Stimulated activated CD8-positive, alpha-beta memory T cell treated with anti-CD3 and anti-CD28 coated beads, Interleukin-12 subunit alpha, Interleukin-12 subunit beta, amount 100 ng/mL, for 24 hours (primary cell): ENCODE measurements around the gene ANKRD11.
"Not testable (repeated sequence)": the region's sequence is repeated elsewhere in the genome, so short reads cannot be mapped to it uniquely, and the experiment has no call there.

ENCODE experiments used
- DNase-seq: peaks from one replicate; pipeline ENCODE4 v3.0.0-alpha.2; 2020; ENCODE audit errors: extremely low read depth

The ANKRD11 gene

DNA sequence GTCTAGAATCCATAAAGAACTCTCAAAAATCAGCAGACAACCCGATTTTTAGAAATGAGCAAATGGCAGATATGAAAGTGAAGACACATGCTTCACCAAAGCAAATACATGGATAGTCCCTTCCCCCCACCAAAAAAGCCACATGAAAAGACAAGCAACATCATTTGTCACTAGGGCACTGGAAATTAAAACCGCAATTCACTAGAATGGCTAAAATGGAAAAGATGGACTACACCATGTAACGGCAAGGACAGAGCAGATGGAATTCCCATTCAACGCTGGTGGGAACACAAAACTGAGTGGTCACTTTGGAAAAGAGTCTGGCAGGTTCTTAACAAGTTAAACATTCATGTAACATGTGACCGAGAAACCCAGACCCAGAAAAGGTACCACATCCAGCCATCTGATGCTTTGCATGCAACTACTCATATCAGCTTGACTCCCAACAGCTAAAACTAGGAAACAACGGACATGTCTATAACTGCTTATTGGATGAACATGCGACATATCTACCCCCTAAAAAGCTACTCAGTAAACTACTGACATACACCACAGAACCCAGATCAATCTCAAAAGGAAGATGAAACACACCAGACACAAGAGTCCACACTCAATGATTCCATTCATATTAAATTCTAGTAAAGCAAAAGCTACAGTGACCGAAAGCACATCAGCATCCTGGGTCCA is 140.3 kb downstream of the ANKRD11 start:
- no peak for DNase-seq

DNA sequence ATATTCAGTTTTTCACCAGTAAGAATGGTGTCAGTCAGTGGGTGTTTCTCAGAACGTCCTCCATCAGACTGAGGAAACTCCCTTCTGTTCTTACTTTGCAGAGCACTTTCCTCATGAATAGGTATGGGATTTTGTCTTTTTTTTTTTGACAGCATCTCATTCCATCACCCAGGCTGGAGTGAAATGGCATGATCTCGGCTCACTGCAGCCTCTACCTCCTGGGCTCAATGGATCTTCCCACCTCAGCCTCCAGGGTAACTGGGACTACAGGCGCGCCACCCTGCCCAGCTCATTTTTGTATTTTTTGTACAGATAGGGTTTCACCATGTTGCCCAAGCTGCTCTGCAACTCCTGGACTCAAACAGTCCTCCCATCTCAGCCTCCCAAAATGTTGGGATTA is 142.6 kb downstream of the ANKRD11 start:
- no peak for DNase-seq

DNA sequence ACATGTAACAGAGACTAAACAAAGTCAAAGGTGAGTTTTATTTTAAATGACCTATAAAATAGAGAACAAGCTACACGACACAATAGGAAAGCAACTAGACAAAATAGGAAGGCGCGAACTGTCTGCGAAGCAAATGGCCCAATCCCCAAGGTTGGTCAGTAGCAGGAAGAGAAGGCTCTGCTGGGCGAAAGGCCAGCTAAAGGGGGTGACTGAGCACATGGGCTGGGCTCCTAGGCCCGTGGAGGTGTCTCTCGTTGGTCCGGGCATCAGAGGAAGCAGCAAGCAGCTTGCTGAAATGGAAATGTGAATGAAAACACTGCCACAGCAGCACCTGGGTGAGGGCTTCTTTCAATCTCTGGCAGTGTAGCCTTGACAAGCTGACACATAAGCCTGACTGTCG is 143.5 kb downstream of the ANKRD11 start:
- DNase-seq = no peak

DNA sequence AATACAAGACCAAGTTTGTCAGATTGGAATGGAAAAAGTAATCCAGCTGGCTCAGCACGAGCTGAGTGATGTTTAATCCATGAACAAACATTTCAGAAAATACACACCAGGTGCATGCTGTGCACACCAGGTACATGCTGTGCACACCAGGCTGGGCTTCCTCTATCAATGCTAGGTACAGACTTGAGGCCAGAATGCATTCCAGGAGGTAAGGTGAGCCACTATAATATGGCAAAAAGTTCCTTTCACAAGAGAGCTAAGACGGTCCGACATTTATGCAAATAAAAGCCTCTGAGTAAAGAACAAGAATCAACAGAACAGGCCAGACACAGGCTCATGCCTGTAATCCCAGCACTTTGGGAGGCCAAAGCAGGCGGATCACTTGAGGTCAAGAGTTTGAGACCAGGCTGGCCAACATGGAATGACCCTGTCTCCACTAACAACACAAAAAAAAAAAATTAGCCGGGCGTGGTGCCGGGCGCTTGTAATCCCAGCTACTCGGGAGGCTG is 144.7 kb downstream of the ANKRD11 start:
- no peak for DNase-seq

DNA sequence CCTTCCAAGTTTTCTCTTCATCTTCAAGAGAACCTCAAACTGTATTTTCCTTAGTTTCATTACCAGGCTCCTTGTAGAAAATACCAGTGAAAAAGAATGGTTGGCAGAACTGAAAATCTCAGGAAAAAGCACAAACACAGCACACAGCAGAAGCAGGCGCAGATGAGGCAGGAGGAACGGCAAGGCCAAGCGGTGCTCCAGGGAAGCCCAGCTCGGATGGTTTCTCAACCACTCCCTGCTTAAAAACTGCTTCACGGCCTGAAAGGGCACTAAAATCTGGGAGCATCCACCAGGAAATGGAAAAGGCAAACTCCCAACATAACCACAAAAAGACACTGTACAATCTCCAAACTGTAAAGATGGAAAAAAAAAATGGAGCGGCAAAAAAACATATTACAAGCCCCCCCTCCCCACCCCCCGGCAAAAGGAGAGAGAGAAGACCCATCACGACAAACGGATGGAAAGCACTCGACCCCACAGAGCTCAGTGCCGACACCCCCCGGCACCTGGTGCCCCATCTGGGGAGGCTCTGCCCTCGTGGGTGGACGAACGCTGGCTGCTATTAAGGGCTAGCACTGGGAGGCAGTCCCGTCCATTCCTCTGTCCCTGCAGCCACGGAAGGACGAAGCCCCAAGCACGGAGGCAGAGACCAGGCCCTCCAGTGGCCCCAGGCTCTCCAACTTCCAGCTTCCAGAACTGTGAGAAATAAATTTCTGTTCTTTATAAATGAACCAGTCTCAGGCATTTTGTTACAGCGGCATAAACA is 145.3 kb downstream of the ANKRD11 start:
- DNase-seq = no peak

DNA sequence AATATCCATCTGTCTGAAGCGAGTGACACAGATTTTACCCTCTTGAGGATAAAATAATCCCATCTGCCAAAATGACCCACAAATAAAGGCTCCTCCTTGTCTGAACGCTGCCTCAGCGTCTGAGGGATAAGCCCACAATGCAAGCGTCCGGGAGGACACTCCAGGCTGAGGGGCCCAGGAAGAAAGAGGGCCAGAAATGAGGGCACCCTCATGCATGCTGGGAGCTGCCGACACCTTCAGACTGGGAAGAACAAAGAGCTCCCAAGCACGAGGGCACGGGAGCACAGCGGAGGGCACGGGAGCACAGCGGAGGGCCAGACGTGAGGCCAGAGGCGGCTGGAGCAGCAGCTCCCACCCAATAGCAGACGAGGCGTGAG is 145.9 kb downstream of the ANKRD11 start:
- DNase-seq = no peak

DNA sequence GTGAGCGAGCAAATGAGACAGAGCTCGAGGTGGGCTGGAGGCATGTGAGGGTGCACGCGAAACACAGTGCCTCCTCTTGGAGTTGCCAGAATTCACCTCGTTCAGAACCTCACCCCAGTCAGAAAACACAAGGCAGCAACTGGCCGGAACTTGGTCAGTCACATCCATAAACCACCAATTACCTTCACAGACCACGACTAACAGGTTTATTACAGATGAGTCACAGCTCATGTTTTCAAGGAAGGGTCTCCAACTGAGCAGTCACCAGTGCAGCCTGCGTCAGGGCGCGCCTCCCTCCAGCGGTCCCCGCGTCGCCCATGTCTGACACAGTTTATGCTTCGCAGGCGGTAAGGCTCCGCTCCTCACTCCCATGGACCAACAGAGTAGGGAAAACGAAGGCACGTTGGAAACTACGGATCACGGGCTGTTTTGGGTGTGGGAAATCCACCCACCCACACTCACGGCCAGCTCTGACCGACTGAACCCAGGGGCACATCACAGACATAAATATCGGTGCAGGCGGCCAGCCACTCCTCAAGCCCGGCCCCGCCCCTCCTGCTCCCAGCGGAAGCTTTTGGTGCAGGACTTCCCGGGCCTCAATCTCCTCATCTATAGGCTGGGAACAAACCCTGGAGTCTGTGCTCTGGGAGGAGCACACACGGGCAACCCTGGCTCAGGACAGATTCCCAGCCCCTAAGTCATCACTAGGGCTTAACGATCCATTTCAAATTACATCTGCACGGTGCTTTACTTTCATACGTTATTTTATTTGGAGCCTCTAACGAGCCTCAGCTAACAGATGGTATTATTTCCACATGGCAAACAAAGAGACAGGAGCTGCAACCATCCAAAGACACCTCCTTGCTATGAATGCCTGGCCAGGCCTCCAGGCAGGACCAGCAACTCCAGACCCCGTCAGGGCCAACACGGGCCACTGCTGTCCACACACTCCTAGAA is 146.6 kb downstream of the ANKRD11 start:
- DNase-seq = no peak

DNA sequence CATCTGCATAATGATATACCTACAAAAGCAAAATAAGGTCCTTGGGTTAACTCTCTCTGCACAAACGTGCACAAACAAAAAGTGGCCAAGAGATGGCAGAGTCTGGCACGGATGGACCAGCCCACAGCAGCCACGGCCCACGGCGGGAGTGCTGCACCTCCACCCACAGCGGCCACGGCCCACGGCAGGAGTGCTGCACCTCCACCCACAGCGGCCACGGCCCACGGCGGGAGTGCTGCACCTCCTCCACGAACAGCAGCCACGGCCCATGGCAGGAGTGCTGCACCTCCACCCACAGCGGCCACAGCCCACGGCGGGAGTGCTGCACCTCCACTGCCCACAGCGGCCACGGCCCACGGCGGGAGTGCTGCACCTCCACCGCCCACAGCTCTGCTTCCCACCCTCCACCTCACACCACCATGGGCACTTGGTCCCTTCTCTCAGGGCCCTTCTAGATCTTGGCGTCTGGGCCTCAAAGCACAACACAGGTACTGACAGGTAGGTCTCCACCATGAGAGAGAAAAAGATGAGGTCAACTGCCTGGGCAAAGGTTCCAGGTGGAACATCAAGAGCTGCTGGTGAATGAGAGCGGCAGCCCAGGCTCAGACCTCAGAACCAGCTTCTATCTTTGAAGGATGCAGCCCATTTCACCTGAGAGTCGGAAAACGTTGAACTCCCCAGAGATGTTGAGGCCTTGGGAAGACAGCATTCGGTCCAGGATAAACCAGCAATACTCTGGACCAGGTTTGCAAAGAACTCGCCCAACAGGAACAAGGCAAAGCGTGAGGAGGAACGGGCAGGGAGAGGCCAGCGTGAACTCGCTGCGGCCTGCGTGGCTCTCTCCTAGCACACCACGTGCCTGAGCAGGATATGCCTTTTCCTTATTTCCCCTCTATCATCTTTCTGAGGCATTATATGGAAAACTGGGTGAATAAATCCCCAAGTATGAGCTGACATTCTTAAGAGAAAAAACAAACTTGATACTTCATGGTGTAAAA is 148.4 kb downstream of the ANKRD11 start:
- DNase-seq = no peak

DNA sequence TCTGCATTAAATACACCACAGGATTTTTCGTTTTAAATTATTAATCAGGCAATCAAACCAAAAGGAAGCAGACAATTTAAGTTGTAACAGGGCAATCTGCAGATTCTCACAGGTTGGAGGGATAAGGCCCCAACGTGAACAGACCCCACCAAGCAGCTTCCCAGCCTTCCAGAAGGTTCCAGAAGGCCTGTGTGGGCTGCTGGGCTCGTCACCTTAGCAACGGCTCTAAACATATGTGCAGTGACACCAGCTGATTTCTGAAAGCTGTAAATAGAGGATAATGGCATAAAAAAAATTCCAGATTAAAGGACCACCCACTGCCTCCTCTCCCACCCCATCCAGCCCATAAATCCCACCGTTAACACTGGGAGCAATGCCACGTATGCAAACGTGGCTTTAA is 149.1 kb downstream of the ANKRD11 start:
- no peak for DNase-seq

DNA sequence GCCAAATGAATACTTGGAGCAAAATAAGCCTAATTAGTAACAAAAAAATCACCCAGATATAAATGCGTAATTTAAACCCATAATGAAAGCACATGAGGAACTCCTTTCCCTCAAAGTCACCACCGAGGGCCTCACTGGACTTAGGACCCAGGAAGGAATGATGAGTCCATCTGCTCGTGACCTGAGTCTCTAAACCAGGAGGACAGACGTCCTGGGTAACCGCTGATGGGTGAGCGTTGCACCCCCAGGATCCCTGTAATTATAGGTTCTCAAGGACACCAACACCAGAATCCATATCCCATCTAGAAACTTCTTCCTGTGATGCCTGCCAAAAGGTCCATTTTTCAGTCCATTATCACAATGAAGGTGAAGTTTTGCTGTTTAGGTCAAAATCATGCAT is 151.5 kb downstream of the ANKRD11 start:
- no peak for DNase-seq

DNA sequence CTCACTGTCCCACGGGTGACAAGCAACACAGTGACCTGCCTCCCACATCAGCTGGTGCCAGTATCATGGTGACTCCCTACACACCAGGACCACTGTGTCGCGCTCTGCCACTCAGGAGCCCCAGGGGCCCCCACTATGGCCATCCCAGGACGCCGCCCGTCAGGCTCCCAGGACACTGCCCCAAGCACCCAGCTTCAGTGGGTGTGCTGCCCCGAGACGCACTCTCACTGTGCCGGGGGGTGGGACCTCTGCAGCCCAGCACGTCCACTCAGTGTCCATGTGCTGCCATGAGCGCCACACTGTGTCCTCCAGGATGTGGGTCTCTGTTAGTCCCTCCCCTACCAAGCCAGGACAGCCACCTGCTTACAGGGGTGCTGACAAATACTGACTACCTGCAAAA is 152.4 kb downstream of the ANKRD11 start:
- DNase-seq = no peak

DNA sequence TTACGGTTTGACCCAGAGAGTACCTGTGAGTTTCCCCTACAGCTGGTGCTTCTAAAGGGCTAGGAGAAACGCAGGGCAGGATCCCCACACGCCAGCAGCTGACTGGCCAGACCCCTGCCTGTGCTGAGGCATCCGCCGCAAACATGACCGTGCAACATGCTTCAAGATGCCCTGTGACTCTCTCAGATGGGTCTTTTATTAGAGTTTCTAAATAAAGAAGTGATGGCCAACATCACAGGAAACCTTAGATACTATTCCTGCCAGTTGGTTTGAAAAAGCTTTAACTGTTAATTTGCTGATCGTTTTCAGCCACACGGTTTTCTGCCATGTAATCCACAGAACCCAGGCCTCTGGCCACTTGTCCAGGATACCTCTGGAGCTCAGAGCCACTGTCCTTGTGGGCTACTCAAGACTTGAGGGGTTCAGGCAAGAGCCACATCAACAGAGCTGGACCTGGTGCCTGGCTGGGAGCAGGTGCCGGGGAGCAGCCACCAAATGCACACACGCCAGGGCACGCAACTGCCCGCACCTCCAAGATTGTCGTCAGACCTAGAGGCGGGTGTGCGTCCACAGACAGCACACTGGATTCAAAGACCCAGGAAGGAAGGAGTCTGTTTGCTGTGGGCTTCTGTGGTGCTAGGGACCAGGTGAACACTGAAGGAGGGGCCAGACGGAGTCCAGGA is 154.4 kb downstream of the ANKRD11 start:
- no peak for DNase-seq

DNA sequence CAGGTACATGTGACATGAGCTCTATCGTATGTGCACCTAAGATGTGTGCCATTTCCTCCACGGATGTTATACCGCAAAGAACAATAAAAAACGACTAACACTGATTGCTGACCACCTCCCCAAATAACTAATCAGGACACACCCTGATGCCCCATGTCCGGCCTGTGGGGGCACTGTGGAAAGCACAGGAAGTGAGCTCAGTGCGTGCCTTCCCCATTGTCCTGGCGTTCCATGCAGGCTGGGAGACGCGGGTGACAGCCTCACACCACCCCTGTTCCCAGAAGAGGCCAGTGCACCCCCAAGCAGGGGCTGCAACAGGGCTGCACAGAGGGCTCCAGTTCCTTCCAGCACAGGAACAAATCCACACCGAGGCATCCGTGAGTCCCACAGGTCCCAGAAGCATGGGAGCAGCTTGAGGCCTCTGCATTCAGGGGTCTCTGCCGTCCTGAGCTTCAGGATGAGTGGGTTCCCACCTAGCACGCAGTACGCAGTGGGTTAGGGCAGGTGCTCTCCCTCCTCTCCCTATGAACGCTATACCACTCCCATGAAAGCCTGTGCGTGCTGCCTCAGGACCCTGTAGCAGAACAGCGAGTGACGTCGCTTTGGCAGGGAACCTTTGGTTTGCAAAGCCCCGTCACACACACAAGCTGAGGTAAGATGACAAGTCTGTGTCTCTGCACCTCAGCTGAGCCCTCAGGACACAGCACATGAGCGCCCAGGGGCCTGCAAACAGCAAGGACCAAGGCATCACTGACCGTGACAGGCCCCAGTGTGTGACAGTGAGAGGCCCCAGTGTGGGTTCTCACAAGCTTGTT is 155.2 kb downstream of the ANKRD11 start:
- no peak for DNase-seq

DNA sequence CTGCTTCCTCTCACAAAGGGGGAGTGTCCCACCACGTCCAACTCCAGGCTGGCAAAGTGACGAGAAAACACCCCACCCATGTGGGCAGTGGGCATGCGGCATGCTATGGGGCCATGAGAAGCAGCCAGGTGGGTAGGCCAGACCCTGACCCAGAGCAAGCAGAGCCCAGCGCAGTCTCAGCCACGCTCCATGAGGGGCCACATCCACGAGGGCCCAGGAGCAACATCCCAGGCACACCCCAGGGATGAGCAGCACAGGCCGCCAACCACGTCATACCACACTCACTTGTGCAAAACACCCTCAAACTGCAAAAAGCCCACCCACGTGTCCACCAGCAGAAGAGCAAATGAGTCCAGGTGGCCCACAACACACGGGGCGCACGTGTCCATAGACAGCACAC is 155.9 kb downstream of the ANKRD11 start:
- DNase-seq = no peak

DNA sequence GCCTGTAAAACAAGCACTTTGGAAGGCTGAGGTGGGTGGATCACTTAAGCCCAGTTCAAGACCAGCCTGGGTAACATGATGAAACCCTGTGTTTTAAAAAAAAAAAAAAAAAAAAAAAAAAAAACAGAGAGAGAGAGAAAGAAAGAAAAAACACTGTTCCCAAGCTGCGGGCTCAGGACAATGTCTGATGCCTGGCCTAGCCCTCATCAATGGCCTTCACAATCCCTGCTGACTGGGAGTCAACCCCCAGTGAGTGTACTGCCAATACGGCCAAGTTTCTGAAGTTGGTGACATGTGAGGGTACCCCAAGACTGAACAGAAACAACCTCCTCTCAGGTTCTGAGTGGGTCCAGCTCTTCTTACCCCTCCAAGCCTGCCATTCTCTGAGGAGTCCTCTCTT is 156.3 kb downstream of the ANKRD11 start:
- DNase-seq = no peak

DNA sequence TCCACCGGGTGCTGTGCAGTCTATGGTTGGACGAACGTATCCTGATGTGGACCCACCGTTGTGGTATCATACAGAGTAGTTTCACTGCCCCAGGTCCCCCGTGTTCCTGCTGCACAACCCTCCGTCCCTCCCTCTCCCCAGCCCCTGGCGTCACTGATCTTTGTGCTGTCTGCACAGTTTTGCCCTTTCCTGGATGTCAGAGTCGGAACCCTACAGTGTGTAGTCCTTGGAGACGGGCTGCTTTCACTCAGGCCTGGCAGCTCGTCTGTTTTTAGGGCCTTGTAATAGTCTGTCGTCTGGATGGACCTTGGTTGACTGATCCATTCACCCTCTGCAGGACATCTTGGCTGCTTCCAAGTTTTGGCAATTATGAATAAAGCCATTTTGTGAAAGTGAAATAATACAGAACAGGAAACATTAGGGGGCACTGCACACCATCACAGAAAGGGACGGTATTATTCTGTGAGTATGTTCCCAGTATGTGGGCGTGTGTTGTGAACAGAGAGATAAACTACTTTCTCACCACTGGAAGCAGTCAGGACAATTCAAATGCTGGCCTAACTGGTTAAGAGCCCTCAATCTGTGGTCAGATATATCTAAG is 156.9 kb downstream of the ANKRD11 start:
- DNase-seq = not testable (repeated sequence)

DNA sequence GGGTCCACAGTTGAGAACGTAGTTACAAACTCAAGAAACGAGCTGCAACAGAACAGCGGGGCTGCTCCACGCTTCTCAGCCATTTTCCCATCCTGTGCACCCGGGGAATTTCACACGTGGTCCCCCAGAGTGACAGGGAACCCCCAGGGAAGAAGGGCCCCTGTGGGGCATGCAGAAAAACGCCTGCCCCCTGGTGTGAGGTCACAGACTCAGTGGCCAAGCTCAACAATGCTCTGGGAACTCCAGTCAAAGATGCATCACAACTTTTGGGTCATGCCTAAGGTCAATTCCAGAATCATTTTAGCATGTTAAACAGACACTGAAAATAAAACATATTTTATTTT is 157.5 kb downstream of the ANKRD11 start:
- no peak for DNase-seq

DNA sequence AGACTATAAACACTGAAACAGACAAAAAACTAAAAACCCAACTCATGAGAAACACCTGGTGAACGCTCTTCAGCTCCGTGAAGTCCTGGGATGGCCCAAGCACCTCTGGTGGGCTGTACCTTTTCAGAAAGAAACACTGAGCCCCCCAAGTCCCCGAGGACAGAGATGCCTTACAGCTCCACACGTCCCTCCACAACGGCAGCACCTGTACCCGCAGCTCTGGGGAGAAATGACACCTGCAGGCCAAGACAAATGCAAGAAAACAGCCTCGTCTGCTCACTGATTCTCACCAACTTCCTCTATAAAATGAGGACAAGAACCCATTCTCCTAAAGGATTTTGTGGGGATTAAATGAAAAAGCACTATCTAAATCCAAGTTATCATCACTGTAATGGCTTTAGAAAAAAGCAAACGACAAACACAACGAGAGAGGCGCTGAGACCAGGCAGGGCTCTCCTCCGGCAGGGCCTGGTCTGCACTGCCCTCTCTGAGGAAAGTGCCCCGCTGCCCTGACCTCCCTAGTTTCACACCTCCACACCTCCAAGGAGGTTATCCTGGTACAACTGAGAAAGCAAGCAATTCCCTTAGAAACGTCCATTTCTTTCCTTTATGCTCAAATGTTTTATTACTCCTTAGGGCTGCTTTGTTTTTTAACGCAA is 158.0 kb downstream of the ANKRD11 start:
- no peak for DNase-seq
